ENCODE results near the gene KCNJ9.
"Not testable (repeated sequence)": the region's sequence is repeated elsewhere in the genome, so short reads cannot be mapped to it uniquely, and the experiment has no call there.

The KCNJ9 gene

GRCh38 chr1:160125746-160126145 is 44.4 kb downstream of the KCNJ9 start:
- DNase-seq (ENCODE audit: low spot score): peak; percentile 79

DNA sequence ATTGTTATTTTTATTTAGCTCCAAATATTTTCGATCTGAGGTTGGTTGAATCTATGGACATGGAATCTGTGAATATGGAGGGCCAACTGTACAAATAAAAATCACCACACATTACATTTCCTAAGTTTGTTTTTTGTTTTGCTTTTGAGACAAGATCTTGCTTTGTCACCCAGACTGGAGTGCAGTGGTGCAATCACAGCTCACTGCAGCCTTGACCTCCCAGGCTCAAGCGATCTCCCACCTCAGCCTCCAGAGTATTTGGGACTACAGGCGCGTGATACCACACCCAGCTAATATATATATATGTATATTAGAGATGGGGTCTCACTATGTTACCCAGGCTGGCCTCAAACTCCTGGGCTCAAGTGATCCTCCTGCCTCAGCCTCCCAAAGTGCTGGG is 45.0 kb downstream of the KCNJ9 start:
- not testable (repeated sequence) for DNase-seq (ENCODE audit: low spot score)

GRCh38 chr1:160127381-160127780 is 46.0 kb downstream of the KCNJ9 start:
- no peak for DNase-seq (ENCODE audit: low spot score)

- peak; percentile 71 for DNase-seq (ENCODE audit: low spot score)
Measured at GRCh38 chr1:160127865-160128523, 46.7 kb downstream of the KCNJ9 start.

DNA sequence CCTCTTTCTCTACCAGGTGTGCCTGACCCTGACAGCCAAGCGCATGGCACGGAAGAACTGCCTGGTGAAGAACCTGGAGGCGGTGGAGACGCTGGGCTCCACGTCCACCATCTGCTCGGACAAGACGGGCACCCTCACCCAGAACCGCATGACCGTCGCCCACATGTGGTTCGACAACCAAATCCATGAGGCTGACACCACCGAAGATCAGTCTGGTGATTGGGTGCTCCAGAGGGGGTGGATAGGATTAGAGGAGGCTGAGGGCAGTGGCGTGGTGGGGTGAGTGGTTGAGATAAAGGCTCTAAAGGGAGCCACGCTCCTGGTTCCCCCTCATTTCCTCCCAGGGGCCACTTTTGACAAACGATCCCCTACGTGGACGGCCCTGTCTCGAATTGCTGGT is 47.3 kb downstream of the KCNJ9 start:
- no peak for DNase-seq (ENCODE audit: low spot score)

- DNase-seq (ENCODE audit: low spot score): peak; percentile 68
Measured at GRCh38 chr1:160129046-160129445, 47.7 kb downstream of the KCNJ9 start.

- DNase-seq (ENCODE audit: low spot score): no peak
Measured at GRCh38 chr1:160129558-160129957, 48.2 kb downstream of the KCNJ9 start.

GRCh38 chr1:160129966-160130365 is 48.6 kb downstream of the KCNJ9 start:
- no peak for DNase-seq (ENCODE audit: low spot score)

DNA sequence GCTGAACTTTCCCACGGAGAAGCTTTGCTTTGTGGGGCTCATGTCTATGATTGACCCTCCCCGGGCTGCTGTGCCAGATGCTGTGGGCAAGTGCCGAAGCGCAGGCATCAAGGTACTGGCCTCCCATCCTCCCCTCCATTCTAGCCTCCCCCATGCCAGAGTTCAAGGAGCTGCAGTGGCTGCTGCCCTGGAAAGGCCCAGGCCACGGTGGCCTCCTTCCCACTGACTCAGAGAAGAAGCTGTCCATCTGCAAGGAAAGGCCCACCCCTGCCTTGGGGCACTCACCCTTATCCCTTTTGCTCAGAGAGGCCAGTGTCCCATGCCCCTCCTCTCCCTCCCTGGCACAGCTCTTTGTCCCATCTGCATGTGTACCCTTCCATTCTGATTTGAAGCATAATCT is 49.1 kb downstream of the KCNJ9 start:
- no peak for DNase-seq (ENCODE audit: low spot score)

GRCh38 chr1:160130939-160131338 is 49.6 kb downstream of the KCNJ9 start:
- DNase-seq (ENCODE audit: low spot score): no peak

DNA sequence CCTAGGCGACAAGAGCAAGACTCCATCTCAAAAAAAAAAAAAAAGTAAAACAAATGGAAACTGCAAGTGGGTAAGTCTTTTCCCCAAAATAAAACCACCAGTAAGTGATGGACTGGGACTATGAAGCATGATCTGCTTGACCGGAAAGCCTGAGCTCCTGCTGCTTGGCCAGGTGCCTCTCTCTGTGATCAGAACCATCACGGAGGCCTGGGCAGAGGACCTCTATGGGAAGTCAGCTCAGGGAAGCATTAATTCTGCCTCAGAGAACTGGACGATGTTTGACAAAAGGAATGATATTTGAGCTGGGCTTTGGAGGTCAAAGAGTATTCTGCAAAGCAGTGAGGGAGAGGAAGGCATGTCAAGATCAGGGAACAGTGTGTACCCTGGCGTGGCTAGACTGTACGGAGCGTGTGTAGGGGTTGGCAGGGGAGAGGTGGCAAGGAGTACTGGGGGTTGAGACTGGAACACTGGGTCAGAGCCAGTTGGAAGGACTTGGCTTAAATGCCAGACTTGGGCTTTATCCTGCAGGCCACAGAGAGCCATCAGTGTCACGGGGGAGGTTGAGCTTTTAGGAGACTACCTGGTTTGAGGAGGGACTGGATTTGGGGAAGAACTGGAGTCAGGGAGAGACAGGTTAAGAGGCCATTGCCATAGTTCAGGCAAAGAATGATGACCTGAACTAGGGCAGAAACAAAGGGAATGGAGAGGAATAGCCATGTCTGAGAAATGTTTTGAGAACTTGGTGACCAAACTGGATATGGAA is 50.6 kb downstream of the KCNJ9 start:
- no peak for DNase-seq (ENCODE audit: low spot score)

DNA sequence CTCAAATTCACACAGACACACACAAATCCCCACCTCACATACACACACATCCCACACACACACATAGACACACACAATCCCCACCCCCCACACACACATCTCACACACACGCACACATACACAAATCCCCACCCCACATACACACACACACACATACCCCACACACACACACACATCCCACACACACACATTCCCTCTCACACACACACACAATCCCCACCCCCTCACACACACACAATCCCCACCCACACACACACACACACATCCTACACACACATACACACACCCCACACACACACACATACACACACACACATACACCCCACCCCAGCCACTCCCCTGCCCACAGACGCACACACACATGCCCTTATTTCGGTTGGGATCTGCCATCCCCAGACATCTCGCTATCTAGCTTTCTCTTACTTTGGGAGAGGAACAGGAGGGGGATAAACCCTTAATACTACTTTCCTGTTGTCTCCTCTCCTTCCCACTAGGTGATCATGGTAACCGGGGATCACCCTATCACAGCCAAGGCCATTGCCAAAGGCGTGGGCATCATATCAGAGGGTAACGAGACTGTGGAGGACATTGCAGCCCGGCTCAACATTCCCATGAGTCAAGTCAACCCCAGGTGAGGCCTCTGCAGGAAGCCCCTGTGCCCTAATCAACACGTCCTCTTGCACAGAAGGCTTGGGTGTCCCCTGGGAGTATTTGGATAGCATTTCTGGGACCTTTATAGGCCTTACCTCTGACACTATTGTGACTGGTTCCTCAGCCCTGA is 52.8 kb downstream of the KCNJ9 start:
- DNase-seq (ENCODE audit: low spot score): no peak

DNA sequence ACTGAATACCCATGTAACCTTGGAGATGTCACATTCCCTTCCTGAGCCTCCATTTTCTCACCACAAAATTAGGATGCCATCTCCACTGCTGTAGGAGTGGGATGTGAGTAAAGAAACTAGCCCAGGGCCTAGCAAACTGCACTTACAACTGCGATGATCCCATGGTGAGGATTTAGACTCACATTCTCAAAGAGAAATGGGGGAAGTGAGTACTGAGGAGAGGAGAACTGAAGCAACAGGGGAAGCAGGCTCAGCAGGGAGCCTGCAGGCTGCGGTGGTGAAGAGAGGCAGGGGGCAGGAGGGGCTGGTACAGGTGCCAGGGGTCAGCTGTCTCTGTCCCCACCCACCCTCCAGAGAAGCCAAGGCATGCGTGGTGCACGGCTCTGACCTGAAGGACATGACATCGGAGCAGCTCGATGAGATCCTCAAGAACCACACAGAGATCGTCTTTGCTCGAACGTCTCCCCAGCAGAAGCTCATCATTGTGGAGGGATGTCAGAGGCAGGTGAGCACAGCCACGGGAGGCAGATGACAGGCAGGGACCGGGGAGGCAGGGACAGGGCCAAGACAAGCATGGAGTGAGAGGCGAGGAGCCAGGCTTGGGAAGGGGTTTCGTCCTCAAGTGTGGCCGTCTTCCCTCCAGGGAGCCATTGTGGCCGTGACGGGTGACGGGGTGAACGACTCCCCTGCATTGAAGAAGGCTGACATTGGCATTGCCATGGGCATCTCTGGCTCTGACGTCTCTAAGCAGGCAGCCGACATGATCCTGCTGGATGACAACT is 53.6 kb downstream of the KCNJ9 start:
- DNase-seq (ENCODE audit: low spot score): no peak

- no peak for DNase-seq (ENCODE audit: low spot score)
Measured at GRCh38 chr1:160136121-160136925, 55.0 kb downstream of the KCNJ9 start.

- no peak for DNase-seq (ENCODE audit: low spot score)
Measured at GRCh38 chr1:160136926-160137200, 55.5 kb downstream of the KCNJ9 start.

- no peak for DNase-seq (ENCODE audit: low spot score)
Measured at GRCh38 chr1:160137216-160137862, 56.0 kb downstream of the KCNJ9 start.

GRCh38 chr1:160139840-160140239 is 58.5 kb downstream of the KCNJ9 start:
- DNase-seq (ENCODE audit: low spot score): no peak
